ENCODE data around the gene SALL3.

DNA sequence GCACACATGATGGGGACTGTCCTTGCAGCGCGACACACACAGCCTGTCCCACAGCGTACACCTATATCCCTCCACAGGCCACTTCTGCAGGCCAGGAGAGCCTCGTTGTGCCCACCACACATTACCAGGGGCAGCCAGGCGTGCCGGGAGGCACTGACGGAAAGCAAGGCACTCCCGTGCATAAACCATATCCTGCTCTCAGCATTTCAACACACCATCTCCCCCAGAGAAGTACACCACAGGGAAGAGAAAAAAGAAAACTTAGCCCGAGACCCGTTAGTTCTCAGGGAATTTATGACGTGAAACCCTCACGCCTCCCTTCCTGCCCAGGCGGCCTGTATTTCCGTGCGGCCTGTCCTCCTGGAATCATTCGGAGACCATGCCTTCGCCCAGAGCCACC lies 24.6 kb upstream of the SALL3 start:
- TF ChIP-seq EP300 (IDR thresholded peaks at IDR 0.05) (no peak), POLR2AphosphoS5 (IDR thresholded peaks at IDR 0.05) (no peak)
- TF ChIP-seq, protein P1, sequence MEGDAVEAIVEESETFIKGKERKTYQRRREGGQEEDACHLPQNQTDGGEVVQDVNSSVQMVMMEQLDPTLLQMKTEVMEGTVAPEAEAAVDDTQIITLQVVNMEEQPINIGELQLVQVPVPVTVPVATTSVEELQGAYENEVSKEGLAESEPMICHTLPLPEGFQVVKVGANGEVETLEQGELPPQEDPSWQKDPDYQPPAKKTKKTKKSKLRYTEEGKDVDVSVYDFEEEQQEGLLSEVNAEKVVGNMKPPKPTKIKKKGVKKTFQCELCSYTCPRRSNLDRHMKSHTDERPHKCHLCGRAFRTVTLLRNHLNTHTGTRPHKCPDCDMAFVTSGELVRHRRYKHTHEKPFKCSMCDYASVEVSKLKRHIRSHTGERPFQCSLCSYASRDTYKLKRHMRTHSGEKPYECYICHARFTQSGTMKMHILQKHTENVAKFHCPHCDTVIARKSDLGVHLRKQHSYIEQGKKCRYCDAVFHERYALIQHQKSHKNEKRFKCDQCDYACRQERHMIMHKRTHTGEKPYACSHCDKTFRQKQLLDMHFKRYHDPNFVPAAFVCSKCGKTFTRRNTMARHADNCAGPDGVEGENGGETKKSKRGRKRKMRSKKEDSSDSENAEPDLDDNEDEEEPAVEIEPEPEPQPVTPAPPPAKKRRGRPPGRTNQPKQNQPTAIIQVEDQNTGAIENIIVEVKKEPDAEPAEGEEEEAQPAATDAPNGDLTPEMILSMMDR (IDR thresholded peaks at IDR 0.05): no peak

Measured in gastroesophageal sphincter (tissue), 3 donors.